CD4-positive, alpha-beta T cell treated with Interleukin-6 for 4 hours (primary cell): Measurements from ENCODE around the gene POU2AF1.
"Not testable (repeated sequence)": the region's sequence is repeated elsewhere in the genome, so short reads cannot be mapped to it uniquely, and the experiment has no call there.

ENCODE experiments used
- DNase-seq: peaks from one replicate; pipeline ENCODE4 v3.0.0-alpha.2; 2020; ENCODE audit warnings: mixed read lengths

Gene POU2AF1

GRCh38 chr11:111342329-111342728 is 36.7 kb downstream of the POU2AF1 start:
- DNase-seq, result no peak

GRCh38 chr11:111339758-111340388 is 39.2 kb downstream of the POU2AF1 start:
- no peak for DNase-seq

GRCh38 chr11:111336582-111337256 is 42.4 kb downstream of the POU2AF1 start:
- DNase-seq, result no peak

- DNase-seq, result no peak
Measured at GRCh38 chr11:111336062-111336461, 43.0 kb downstream of the POU2AF1 start.

GRCh38 chr11:111335549-111335948 is 43.5 kb downstream of the POU2AF1 start:
- no peak for DNase-seq

- DNase-seq, result no peak
Measured at GRCh38 chr11:111334532-111335502, 44.3 kb downstream of the POU2AF1 start.

GRCh38 chr11:111331711-111332479 is 47.2 kb downstream of the POU2AF1 start:
- DNase-seq, result no peak

GRCh38 chr11:111330234-111330893 is 48.7 kb downstream of the POU2AF1 start:
- DNase-seq, result no peak

- no peak for DNase-seq
Measured at GRCh38 chr11:111329306-111330204, 49.5 kb downstream of the POU2AF1 start.

GRCh38 chr11:111327908-111328624 is 51.0 kb downstream of the POU2AF1 start:
- DNase-seq, result no peak

GRCh38 chr11:111326824-111327223 is 52.3 kb downstream of the POU2AF1 start:
- DNase-seq, result no peak

GRCh38 chr11:111325259-111325658 is 53.8 kb downstream of the POU2AF1 start:
- no peak for DNase-seq

GRCh38 chr11:111324277-111324720 is 54.8 kb downstream of the POU2AF1 start:
- no peak for DNase-seq

GRCh38 chr11:111322534-111322933 is 56.5 kb downstream of the POU2AF1 start:
- DNase-seq, result no peak

GRCh38 chr11:111320728-111321568 is 58.1 kb downstream of the POU2AF1 start:
- DNase-seq, result no peak

GRCh38 chr11:111320199-111320598 is 58.9 kb downstream of the POU2AF1 start:
- DNase-seq, result not testable (repeated sequence)

- DNase-seq, result no peak
Measured at GRCh38 chr11:111319296-111319695, 59.8 kb downstream of the POU2AF1 start.

GRCh38 chr11:111312076-111312475 is 67.0 kb downstream of the POU2AF1 start:
- no peak for DNase-seq

GRCh38 chr11:111310723-111311122 is 68.4 kb downstream of the POU2AF1 start:
- no peak for DNase-seq
